ENCODE measurements around the gene MYPOP. TPM values are rescaled to one million over a fixed set of nuclear protein-coding genes. Genes with fewer than 3 reads are reported as not detected.

MYPOP gene
- total RNA-seq, 1 experiment from 2014 or later, result 9.0 TPM

DNA sequence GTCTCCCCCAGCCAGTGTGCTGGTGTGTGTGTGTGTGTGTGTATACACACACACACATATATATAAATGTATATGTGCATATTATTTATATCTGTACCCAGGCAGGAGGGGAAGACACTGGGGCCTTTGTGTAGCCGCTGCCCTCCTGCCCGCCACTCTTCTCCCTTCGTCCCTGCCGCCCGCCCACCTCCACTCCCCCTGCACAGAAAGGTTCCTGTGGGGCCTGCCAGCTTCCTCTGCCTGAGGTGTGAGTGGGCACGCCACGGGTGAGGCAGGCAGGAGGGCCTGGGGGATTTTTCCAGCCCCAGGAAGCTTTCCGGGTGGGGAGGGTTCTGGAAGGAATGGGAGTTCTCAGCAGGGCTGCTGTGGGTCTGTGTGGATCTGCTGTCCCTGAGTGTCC, 23.4 kb downstream of the MYPOP start:
- Histone ChIP-seq H2AFZ (ENCODE audit: low read length) (no peak overlapping the region), H3K23ac (ENCODE audit: insufficient read length, low read depth, low read length) (no peak overlapping the region), H3K4ac (ENCODE audit: low read depth, low read length) (no peak overlapping the region), H3K4me2 (ENCODE audit: insufficient read depth, insufficient read length, low read length) (no peak overlapping the region), H3K23me2 (ENCODE audit: insufficient read length, low read depth, low read length, poor library complexity, severe bottlenecking) (peaks cover 14% of the 10 kb centered on the region), H4K91ac (ENCODE audit: insufficient read length, low read depth, low read length) (no peak overlapping the region), H2BK15ac (ENCODE audit: low read depth, low read length) (no peak overlapping the region), H2BK120ac (ENCODE audit: low read depth, low read length, poor library complexity, severe bottlenecking) (no peak overlapping the region), H3K14ac (ENCODE audit: insufficient read depth, low read length) (no peak overlapping the region; the same call in 1 of the 2 replicates), H3K27ac (ENCODE audit: insufficient read length, low read depth, low read length) (no peak overlapping the region), H2BK12ac (ENCODE audit: insufficient read length, low read depth, low read length) (no peak overlapping the region), H3K56ac (ENCODE audit: insufficient read length, low read depth, low read length) (no peak overlapping the region), H3K9me3 (ENCODE audit: control insufficient read depth, low read depth, low read length) (no peaks in the 10 kb centered on the region), H3T11ph (ENCODE audit: low read length) (no peak overlapping the region), H2AK5ac (ENCODE audit: insufficient read length, low read length) (no peak overlapping the region), H4K8ac (replicated peaks; ENCODE audit: insufficient read length, low read depth, low read length) (no peak overlapping the region), H3K4me1 (ENCODE audit: insufficient read depth, low read length) (peaks cover 2% of the 10 kb centered on the region; the same call in 1 of the 2 replicates), H3K79me2 (ENCODE audit: insufficient read depth, low read length) (no peaks in the 10 kb centered on the region), H3K27me3 (ENCODE audit: insufficient read depth, low read length) (no peaks in the 10 kb centered on the region), H4K5ac (ENCODE audit: insufficient read length, low read depth, low read length) (no peak overlapping the region), H3K18ac (ENCODE audit: insufficient read length, low read depth, low read length) (no peak overlapping the region), H2BK20ac (ENCODE audit: low read depth, low read length, poor library complexity, severe bottlenecking) (no peak overlapping the region), H3K79me1 (ENCODE audit: insufficient read depth, low read depth, low read length, poor library complexity, severe bottlenecking) (no peaks in the 10 kb centered on the region), H2BK5ac (ENCODE audit: insufficient read length, low read length) (no peak overlapping the region), H4K20me1 (ENCODE audit: control insufficient read depth, insufficient read depth, insufficient read length) (peaks cover 3% of the 10 kb centered on the region), H3K9ac (ENCODE audit: extremely low read depth, insufficient read length, low read length) (no peak overlapping the region)
- TF ChIP-seq, protein P1, sequence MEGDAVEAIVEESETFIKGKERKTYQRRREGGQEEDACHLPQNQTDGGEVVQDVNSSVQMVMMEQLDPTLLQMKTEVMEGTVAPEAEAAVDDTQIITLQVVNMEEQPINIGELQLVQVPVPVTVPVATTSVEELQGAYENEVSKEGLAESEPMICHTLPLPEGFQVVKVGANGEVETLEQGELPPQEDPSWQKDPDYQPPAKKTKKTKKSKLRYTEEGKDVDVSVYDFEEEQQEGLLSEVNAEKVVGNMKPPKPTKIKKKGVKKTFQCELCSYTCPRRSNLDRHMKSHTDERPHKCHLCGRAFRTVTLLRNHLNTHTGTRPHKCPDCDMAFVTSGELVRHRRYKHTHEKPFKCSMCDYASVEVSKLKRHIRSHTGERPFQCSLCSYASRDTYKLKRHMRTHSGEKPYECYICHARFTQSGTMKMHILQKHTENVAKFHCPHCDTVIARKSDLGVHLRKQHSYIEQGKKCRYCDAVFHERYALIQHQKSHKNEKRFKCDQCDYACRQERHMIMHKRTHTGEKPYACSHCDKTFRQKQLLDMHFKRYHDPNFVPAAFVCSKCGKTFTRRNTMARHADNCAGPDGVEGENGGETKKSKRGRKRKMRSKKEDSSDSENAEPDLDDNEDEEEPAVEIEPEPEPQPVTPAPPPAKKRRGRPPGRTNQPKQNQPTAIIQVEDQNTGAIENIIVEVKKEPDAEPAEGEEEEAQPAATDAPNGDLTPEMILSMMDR (conservative IDR thresholded peaks at IDR 0.05), result no peak
- peaks cover 42 to 59% of the 10 kb centered on the region in 2 experiments for H3K4me1 Mint-ChIP-seq
- H3K4me3 Mint-ChIP-seq, result no peak overlapping the region
- WGBS (ENCODE audit: extremely low coverage, insufficient read length, low lambda C conversion rate), result no CpG with 5 or more reads among the region's 8 CpGs
- no peaks in the 10 kb centered on the region for H3K9me3 Mint-ChIP-seq
- H3K27me3 Mint-ChIP-seq (ENCODE audit: low read depth), result peaks cover 4% of the 10 kb centered on the region
- DNase-seq, result no peak
- peaks cover 0 to 2% (median under 1%) of the 10 kb centered on the region in 3 experiments; a peak in 1 of 7 replicates for H3K36me3 Mint-ChIP-seq (ENCODE audit: insufficient read depth in 1 of 3, low read depth in 3 of 3)
- H3K27ac Mint-ChIP-seq, result no peak overlapping the region
